RWPE1 (cell line): Measurements from ENCODE around the gene PSPN.
A peak's percentile ranks its signal among the peaks of the same experiment; 100 is the strongest.

Experiments
- CTCF ChIA-PET: fragments of 350-600 bp; sonication (Branson Sonifier 250); formaldehyde crosslinking; extraction: SDS; loops from one replicate; lab custom pipeline; 2021; lab: Yijun Ruan, JAX
- POLR2A ChIA-PET: fragments of 400-600 bp; formaldehyde crosslinking; extraction: SDS; loops from one replicate; lab custom pipeline; 2020; ENCODE audit warnings: antibody characterized with exemption; ENCODE audit not compliant: low non-redundant PET; lab: Yijun Ruan, JAX
- DNase-seq: peaks from one replicate; pipeline ENCODE4 v3.0.0; 2012; ENCODE audit warnings: low spot score
- H3K27ac ChIP-seq: fragments of 450-650 bp; 2 replicates; pipeline ENCODE4 v1.5.1; 2017
- TF ChIP-seq, protein P1 (sequence below): fragments of 450-650 bp; conservative IDR thresholded peaks from 2 replicates; pipeline ENCODE4 v1.5.1; 2017; ENCODE audit warnings: low read depth, mild to moderate bottlenecking

PSPN gene

GRCh38 chr19:6393074-6393982, 17.6 kb upstream of the PSPN start, which contains the start of gene GTF2F1:
GTF2F1 (minus strand) TSS chr19:6393164; CDS start chr19:6392995, 169 bp downstream.
- ChIA-PET CTCF (interaction anchor here (0.7 kb wide), 2 partner anchors 14 to 600 kb away, joined by 3 read pairs; no protein-coding TSS in a partner anchor), POLR2A (no interaction called here)
- H3K27ac ChIP-seq, result peak within 1 kb of the TSS; percentile 88
- TF ChIP-seq, protein P1, sequence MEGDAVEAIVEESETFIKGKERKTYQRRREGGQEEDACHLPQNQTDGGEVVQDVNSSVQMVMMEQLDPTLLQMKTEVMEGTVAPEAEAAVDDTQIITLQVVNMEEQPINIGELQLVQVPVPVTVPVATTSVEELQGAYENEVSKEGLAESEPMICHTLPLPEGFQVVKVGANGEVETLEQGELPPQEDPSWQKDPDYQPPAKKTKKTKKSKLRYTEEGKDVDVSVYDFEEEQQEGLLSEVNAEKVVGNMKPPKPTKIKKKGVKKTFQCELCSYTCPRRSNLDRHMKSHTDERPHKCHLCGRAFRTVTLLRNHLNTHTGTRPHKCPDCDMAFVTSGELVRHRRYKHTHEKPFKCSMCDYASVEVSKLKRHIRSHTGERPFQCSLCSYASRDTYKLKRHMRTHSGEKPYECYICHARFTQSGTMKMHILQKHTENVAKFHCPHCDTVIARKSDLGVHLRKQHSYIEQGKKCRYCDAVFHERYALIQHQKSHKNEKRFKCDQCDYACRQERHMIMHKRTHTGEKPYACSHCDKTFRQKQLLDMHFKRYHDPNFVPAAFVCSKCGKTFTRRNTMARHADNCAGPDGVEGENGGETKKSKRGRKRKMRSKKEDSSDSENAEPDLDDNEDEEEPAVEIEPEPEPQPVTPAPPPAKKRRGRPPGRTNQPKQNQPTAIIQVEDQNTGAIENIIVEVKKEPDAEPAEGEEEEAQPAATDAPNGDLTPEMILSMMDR, result no peak
- peak; percentile 99 for DNase-seq

DNA sequence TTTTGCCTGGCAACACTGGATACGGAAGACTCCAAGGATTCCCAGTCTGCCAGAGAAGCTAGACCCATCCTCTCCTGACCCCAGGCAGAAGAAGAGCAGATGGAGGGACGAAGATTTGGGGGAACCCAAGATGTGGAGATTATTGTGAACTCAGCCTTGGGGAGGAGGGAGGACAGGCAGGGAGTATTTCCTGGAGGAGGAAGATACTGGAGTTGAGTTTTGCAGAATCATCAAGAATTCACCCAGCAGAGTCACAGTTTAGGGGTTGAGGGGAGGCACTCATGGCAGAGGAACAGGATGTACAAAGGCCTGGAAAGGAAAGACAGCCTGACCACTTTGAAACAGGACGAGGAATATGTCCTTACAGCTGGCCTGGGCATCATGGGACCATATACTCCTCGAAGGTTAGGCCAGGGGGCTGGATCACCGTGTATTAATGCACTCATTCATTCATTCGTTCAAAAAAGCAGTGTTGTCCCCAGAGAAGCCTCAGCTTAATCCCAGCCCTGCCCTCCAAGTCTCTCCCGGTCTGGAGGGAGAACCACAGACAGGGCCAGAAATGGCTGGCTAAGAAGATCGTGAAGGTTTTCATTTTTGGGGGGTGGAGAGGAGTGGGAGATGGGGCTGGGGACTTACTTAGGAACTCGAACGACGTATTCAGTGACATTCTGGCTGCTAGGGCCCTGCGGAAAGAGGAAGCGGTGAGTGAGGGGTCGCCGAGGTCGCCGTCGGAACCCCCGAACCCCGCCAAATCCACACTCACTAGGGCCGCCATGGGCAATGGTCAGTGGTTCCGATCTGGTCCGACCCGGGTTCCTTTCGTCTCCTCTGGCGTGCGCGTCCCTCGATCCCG, 16.7 kb upstream of the PSPN start:
- H3K27ac ChIP-seq, result peak overlapping the region; percentile 88

DNA sequence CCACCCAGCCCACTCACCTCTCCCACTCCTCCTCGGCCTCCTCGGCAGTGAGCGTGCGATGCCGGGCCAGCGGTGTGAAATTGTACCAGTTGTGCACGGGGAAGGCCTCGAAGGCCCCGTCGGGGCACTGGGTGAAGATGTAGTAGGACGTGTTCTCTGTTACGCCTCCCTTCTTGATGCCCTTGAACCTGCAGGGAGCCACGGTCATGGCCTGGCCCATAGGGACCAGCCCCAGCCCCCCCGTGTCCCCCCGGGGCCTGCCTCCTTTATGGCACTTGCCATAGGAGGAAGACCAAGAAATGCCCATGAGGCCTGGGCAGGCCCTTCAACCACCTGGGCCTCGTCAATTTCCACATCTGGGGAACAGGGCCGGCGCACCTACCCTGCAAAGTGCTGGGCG, 11.6 kb upstream of the PSPN start:
- ChIA-PET POLR2A (no interaction called here), CTCF (no interaction called here)
- no peak for DNase-seq
- TF ChIP-seq, protein P1, result no peak
- H3K27ac ChIP-seq, result no peak overlapping the region

More for the DNA sequence above, 16.7 kb upstream of the PSPN start:
- DNase-seq, result no peak
- POLR2A ChIA-PET, result no interaction called here
- TF ChIP-seq, protein P1, result no peak
- CTCF ChIA-PET, result interaction anchor here (0.6 to 0.7 kb wide), 3 partner anchors 13 to 599 kb away, joined by 3 read pairs; no protein-coding TSS in a partner anchor

DNA sequence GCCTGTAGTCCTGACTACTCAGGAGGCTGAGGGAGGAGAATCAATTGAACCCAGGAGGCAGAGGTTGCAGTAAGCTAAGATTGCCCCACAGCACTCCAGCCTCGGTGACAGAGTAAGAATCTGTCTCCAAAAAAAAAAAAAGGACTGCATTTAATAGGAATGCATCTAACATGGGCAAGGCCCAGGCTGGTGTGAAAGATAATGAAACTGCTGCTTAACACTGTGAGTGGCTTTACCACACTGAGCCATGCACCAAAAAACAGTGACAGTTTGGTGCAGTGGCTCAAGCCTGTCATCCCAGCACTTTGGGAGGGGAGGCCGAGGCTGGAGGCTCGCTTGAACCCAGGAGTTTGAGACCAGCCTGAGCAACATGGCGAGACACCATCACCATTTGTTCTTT, 8.6 kb upstream of the PSPN start:
- CTCF ChIA-PET, result no interaction called here
- no peak for DNase-seq
- TF ChIP-seq, protein P1, result no peak
- POLR2A ChIA-PET, result interaction anchor here (0.7 kb wide), 1 partner anchor 139 kb away, joined by 4 read pairs; no protein-coding TSS in a partner anchor
- H3K27ac ChIP-seq, result peak overlapping the region; percentile 18; the same call in 1 of the 2 replicates

DNA sequence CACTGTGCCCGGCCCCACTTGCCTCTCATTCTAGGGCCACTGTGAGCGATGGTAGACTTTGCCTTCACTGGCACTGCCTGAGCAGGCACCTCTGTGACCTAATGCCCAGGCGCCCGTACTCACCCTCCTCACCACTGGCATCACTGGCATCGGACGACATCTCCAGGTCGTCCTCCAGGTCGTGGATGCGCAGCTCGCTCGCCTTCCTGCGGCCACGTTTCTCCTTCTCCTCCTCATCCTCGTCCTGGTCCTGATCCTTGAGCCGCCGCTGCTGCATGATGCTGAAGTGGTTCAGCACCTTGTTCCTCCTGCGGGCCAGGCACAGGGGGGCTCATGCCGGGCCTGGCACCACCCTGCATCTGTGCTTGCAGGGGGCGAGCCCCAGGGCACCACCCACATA, 7.5 kb upstream of the PSPN start:
- no peak for DNase-seq
- TF ChIP-seq, protein P1, result no peak
- POLR2A ChIA-PET, result no interaction called here
- H3K27ac ChIP-seq, result no peak overlapping the region
- CTCF ChIA-PET, result no interaction called here
